Retinal pigment epithelial cell (primary cell): Measurements from ENCODE around the gene DEGS2.

Experiments used
- DNase-seq: peaks from one replicate; pipeline ENCODE4 v3.0.0-alpha.2; 2010; ENCODE audit warnings: low read depth
- H3K4me3 ChIP-seq: 2 replicates; pipeline ENCODE4 v1.5.1; 2011; ENCODE audit warnings: mild to moderate bottlenecking, low read length, control low read depth, moderate library complexity
- TF ChIP-seq, protein P1 (sequence below): conservative IDR thresholded peaks from 2 replicates; pipeline ENCODE4 v1.5.1; 2011; ENCODE audit warnings: low read depth, low read length, control low read depth, inconsistent platforms

Gene DEGS2

DNA sequence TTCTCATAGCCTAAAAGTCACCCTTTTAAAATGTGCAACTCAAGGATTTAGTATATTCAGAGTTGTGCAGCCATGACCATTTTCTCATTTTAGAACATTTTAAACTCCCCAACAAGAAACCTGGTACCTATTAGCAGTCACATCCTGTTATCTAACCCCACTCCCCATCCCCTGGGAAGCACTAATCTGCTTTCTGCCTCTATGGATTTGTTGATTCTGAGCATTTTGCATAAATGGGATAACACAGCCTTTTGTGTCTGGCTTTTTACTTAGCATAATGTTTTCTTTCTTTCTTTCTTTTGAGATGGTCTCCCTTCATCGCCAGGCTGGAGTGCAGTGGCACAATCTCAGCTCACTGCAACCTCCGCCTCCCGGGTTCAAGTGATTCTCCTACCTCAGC, 40.9 kb upstream of the DEGS2 start:
- TF ChIP-seq, protein P1, sequence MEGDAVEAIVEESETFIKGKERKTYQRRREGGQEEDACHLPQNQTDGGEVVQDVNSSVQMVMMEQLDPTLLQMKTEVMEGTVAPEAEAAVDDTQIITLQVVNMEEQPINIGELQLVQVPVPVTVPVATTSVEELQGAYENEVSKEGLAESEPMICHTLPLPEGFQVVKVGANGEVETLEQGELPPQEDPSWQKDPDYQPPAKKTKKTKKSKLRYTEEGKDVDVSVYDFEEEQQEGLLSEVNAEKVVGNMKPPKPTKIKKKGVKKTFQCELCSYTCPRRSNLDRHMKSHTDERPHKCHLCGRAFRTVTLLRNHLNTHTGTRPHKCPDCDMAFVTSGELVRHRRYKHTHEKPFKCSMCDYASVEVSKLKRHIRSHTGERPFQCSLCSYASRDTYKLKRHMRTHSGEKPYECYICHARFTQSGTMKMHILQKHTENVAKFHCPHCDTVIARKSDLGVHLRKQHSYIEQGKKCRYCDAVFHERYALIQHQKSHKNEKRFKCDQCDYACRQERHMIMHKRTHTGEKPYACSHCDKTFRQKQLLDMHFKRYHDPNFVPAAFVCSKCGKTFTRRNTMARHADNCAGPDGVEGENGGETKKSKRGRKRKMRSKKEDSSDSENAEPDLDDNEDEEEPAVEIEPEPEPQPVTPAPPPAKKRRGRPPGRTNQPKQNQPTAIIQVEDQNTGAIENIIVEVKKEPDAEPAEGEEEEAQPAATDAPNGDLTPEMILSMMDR, result no peak
- H3K4me3 ChIP-seq, result no peak overlapping the region
- no peak for DNase-seq

DNA sequence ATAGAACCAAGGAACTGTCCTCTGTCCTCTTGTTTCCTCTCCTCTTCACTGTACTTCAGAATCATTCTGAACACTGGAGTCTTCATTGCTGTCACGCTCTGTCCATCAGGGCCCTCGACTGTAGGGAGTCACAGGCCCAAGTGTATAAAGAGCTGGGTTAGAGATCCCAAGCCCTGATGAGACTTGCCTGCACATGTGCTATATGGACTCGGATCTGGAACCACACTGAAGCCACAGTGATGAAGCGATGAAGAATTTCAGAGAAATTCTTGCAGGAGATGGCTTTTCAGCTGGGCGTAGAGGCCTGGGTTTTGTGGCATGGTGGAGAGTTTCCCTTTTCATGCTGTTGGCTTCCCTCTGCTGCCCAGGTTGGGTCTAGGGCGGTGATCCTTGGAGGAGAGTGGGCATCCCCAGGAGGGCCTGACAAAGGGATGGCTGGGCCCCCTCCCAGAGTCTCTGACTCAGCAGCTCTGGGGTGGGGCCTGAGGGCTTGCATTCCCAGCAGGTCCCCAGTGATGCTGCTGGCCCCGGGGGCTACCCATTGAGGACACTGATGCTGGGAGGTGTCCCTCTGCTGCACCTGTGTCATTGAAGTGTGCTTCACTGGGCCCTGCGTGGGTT, 39.9 kb upstream of the DEGS2 start:
- no peak overlapping the region for H3K4me3 ChIP-seq
- TF ChIP-seq, protein P1, result no peak
- no peak for DNase-seq

DNA sequence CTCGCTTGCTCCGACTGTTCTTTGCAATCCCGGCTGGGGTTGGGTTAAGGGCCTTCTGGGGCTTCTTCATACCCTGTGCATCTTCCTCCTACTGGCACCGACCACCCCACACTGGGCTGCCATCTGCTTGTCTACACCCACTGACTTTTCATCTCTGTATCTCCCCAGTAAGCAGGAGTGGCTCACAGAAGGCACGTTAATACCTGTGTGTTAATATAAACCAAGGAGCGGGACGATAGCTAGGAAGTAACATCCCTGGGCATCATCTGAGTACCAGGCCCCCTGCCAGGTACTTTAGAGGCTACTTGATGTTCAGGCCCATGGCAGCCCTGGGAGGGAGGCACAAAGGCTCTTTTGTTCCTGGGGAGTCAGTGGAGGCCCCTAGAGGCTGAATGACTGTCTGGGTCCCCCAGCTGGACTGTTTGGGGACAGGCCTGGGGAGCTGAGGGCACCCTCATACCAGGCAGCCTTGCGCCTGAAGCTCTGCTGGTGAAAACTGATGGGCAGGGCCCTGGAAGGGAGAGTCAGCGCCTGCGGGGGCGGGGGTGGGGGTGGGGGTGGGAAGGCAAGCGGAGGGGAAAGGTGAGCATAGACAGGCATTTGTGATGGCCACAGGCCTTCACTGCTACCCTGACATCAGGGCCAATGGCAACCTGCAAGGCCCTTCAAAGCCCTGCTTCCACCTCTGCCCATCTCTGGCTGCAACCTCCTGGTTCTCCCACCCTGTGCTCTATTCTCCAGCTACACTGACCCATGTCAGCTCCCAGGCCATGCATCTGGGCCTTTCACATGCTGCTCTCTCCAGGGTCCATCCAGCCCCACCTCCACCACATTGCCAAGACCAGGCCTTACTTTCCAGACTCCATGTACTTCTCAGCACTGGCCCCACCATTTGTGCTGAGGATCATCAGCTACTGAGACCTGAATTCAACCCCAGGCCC, 34.2 kb upstream of the DEGS2 start:
- TF ChIP-seq, protein P1, result no peak
- no peak for DNase-seq
- H3K4me3 ChIP-seq, result peak overlapping the region; percentile 47

DNA sequence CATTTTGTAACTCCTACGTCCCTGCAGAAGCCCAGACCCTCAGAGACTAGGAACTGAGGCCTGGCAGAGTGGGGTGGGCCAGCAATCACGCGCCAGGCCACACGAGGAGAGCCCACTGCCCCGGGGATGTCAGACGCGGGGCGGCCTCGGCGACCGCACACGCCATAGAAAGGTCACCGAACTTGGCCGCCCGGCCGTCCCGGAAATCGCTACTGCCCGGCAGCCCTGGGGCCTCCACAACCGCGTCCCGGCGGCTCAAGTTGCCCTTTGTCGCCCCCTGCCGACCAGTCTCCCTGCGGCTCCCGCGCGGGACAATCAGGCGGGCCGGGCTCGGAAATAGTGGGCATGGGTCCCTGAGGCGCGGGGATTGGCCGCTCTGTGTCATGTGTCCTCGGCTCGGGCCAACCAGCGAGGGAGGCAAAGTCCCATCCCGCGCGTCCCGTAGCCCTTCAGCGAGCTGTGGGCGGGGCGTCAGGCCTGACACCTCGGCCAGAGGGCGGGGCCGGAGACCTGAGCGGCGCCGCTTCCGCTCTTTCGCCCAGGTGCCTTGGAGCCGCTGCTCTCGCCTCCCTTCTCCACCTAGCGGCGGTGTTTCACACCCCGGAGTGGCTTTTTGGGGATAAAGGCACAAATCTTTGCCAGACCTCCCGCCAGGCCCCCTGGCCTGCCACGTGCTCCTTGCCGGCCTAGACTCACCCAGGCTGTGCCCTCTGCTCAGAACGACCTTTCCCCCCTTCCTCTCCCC, 33.4 kb upstream of the DEGS2 start:
- TF ChIP-seq, protein P1, result peak; percentile 69
- H3K4me3 ChIP-seq, result peak overlapping the region; percentile 47
- peak; percentile 91 for DNase-seq

DNA sequence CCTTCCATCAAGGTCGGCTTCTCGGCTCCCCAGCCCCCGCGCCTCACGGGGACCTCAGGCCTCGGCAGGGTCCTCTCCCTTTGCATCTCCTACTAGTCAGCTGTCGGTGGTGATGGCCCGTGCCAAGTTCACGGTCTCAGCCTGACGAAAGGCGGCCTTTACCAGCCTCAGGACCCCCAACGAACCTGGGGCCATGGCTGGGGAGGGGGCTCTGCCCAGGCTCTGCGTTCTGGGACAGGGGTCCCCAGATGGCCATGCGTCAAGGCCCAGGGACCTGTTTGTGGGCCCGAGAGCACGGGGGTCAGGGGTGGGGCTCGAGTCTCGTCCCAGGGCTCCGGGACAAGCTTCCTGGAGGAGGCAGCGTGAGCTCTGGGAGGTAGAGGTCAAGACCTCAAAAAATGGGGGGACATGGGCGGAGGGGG, 32.8 kb upstream of the DEGS2 start:
- DNase-seq, result no peak
- TF ChIP-seq, protein P1, result no peak
- peak overlapping the region; percentile 40 for H3K4me3 ChIP-seq

DNA sequence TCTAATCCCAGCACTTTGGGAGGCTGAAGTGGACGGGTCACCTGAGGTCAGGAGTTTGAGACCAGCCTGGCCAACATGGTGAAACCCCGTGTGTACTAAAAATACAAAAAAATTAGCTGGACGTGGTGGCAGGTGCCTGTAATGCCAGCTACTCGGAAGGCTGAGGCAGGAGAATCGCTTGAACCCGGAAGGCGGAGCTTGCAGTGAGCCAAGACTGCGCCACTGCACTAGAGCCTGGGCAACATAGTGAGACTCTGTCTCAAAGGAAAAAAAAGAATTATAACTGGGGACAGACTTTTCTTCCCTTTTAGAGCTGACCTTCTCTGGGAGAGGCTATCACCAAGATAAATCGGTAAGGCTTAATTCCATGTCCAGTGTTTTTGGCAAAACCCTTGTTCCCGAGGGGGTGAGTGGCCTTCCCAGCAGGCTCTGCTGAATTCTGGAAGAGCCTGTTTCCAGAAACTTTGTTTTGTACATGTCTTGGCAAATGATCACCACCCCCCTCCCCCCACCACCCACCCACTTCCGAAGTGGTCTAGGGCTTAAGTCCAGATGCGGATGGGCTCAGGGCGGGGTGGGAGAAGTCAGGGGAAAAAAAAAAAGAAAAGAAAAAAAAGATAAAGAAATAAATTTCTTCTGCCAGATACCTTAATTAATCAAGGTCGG, 32.3 kb upstream of the DEGS2 start:
- TF ChIP-seq, protein P1, result no peak
- H3K4me3 ChIP-seq, result no peak overlapping the region
- no peak for DNase-seq
